NT2/D1 (cell line): ENCODE measurements around the gene TXNRD1.

ENCODE experiments used
- SUZ12 ChIP-seq: IDR thresholded peaks from 2 replicates; pipeline ENCODE4 v1.6.1; 2011; ENCODE audit not compliant: insufficient read length, insufficient read depth; ENCODE audit errors: extremely low read depth
- YY1 ChIP-seq: IDR thresholded peaks from 2 replicates; pipeline ENCODE4 v1.6.1; 2011; ENCODE audit not compliant: insufficient read length, insufficient read depth
- ZNF274 ChIP-seq: IDR thresholded peaks from 2 replicates; pipeline ENCODE4 v1.6.1; 2011; ENCODE audit warnings: mild to moderate bottlenecking, low read depth, low read length

DNA sequence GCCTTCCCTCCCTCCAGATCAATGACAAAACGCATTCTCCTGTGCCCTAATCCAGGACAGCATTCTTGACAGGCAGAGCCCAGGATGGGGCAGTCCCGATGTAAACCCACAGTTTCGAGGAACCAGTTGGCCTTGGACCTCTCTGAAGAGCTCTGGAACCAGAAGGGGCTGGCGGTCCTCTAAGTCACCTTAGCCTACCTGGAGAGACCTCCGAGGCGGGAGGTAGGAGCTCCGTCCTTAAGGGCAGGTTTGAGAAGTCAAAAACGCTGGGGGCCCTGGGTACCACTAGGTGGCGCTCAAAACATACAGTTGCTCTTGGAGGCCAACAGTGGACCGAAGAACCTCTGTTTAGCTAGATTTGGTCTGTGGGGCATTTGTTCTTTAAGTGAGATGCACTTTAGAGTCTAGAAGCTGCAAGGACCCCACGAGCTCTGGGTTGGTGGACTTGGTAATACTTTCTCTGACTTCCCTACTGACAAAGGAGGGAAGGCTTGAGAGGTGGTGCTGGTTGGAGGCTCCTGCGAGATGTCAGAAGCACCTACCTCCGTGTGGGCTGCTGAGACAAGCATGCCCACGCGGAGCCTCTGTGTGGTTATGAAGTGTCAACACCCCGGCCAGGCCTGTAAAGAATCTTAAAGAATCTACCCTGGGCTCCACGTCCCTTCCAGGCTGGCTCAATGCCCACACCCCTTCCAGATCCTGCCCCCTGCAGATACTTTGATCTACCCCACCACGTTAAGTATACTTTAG, 166.3 kb downstream of the TXNRD1 start:
- TF ChIP-seq SUZ12 (no peak), YY1 (no peak), ZNF274 (no peak)
